Glomerular endothelial cell (primary cell): Measurements from ENCODE around the gene NLRP4. TPM values are rescaled to one million over a fixed set of nuclear protein-coding genes. Genes with fewer than 3 reads are reported as not detected.
"Not testable (repeated sequence)": the region's sequence is repeated elsewhere in the genome, so short reads cannot be mapped to it uniquely, and the experiment has no call there.

Experiments used
- DNase-seq: peaks from one replicate; pipeline ENCODE4 v3.0.0-alpha.2; 2011; ENCODE audit warnings: low read depth, low spot score; ENCODE audit errors: extremely low read depth
- total RNA-seq: library from RNA; depleted of rRNA; stranded (reverse); fragments of >200 nt; gene quantifications from 2 replicates; pipeline ENCODE4 v1.2.3, GENCODE V29; 2015

Gene NLRP4
- total RNA-seq, 1 donor from 2014 or later, result not detected

DNA sequence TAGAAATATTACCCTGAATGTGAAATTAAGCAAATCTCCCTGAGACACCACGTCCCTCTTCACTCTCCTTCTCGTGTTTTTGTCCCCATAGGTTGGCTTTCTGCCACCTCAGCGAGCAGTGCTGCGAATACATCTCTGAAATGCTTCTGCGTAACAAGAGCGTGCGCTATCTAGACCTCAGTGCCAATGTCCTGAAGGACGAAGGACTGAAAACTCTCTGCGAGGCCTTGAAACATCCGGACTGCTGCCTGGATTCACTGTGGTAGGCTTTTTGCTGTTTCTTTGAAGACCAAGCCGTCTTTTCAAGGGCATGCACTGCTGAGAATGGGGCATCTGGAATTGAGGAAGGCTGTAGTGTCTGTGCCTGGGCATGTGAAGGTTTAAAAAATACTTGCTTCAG, 34.4 kb downstream of the NLRP4 start:
- DNase-seq, result no peak

DNA sequence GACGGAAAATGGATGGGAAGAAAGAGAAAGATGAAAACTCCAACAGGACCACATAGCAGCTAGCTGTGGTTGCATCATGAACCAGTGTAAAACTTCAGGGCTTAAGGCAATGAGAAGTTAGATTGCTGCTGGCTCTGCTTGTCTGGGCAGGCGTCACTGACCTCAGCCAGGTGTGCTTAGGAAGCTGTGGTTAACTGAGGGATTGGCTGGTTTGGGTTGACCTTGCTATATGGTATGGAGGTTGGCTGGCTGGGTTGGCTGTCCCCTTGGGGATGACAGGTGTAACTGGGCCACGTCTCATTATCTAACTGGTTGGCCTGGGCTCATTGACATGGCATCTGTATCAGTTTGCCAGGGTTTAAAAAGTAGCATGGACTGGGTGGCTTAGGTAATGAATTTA, 40.9 kb downstream of the NLRP4 start:
- no peak for DNase-seq

DNA sequence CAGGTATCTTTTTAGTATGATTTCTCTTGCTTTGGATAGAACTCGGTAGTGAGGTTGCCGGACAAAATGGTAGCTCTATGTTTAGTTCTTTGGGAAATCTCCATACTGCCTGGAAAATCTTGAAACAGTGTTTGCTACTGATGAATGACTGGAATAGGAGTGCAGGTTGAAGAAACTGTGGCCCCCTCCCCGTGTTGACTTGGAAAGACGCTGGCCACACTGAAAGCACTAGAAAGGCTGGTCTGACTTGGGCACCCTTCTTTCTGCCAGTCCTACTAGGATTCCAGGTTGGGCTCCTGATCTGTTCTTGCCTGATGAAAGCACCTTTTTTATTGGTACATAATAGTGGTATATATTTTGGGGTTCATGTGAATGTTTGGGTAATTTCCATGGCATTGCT, 46.3 kb downstream of the NLRP4 start:
- no peak for DNase-seq

DNA sequence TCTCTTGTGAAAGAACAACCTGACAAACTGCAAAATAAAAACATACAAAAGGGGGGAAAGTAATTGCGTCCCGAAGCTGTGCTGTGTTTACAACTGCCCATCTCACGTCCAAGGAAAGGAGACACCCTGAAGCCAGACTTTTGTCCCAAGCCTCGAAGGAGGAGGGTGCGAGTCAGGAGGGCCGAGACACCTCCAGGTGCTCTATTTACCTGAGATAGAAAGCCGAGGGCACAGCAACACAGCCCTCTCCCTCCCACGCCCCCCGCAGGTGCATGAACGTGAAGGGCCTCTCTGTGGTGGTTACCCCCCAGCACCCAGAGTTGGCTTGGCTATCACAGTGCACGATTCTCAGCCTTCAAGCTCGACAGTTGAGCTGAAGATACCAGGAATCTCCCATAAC, 62.6 kb downstream of the NLRP4 start:
- no peak for DNase-seq

DNA sequence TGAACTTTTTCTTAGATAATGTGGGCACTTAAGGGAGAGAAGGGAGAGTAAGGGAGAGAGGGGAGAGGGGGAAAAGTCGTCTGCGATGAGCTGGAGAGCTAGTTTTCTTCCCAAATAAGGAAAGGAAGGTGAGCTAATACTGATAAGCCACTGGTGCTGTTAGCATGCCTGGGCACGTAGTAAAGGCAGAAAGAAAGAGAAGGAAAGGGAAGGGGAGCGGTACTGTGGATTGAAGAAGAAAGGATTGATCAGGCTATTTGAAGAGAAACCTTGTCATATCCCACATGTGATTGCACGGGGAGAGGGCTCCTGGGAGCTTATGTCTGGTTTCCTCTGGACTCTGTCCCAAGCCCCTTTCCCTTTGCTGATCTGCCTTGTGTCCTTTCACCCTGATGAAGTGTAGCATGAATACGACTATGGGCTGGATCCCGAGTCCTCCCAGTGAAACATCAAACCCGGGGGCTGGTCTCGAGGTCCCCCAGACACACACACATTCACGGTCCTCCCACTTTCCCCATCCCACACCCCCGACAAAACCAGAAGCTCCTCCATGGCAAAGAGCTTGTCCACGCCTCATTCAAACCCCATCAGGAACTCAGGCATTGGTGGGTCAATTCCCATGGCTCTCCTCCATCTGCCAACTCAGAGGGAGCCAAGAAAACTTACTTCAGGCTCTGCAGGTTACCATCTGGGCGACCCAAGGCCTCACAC, 65.2 kb downstream of the NLRP4 start:
- DNase-seq, result no peak

DNA sequence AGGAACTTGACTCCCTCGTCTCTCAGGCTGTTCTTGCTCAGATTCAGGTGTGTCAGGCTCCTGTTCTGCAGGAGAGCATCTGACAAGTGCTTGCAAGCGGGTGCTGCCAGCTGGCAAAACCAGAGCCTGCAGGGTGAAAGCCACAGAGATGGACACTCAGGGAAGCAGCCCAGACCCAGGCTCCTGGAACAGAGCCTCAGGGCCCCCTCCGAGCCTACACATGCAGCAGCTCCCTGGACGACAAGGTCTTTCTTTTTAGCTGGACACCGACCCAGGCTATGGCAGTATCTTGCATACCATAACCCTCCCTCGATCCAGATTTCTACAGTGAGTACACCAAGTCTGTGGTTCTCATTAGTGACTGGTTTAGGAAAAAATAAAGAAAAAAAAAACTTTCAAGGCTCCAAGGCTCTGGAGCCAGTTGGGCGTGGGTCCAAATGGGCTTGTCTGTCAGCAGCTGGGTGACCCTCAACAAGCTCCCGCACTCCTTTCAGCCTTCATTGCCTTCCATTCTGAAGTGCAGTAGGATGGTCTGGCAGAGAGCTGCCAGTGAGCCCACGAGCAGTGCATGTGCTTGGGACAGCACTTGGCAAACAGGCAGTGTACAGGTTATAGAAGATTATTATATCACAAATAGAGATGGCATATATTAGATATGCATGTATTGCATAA, 65.9 kb downstream of the NLRP4 start:
- no peak for DNase-seq

GRCh38 chr19:55907286-55907685, 70.9 kb downstream of the NLRP4 start:
- no peak for DNase-seq

- DNase-seq, result no peak
Measured at GRCh38 chr19:55907746-55908145, 71.4 kb downstream of the NLRP4 start.

- DNase-seq, result no peak
Measured at GRCh38 chr19:55909801-55910200, 73.5 kb downstream of the NLRP4 start.

- no peak for DNase-seq
Measured at GRCh38 chr19:55912916-55913315, 76.6 kb downstream of the NLRP4 start.

DNA sequence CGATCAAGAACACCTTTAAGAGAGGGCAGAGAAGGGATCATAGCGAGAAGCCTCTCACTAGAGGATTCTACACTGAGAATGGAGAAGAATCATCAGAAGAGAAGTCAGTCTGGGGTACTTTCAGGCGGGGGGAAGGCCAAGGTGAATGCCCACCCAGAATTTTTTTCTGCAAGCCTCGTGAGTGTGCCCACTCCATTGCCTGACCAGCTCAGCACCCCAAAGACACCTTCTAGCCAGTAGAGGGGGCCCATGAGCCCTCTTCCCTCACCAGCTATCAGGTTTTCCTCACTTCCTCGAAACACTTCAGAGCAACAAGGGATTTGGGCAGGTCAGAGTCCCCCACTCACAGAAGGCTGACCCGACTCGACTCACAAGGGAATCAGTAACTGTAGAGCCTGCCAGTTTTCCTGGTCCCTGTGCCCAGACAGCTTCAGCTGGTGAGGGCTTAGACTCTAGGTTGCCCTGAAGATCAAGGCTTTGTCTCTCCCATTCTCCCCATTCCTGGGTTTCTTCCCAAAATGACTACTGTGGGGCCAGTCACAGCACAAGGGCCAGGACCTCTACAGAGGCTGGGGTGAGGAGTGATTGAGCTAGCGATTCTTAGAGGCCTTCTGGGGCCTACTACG, 77.4 kb downstream of the NLRP4 start:
- no peak for DNase-seq

GRCh38 chr19:55923556-55923955, 87.2 kb downstream of the NLRP4 start:
- no peak for DNase-seq

DNA sequence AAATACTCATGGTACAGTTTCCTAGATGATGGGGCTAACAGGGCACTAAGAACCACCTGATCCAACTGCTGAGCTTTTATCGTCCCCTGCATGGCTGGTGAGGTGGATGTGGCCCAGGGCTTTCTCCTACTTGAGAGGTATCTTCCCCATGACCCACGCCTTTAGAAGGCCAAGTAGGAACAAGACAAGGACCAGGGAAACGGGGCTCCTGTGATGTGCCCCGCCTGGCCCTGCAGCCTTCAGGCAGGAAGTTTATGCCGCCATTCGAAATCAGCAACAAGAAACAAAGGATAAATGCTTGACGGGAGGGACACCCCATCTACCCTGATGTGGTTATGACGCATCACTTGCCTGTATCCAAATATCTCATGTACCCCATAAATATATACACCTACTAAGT, 91.7 kb downstream of the NLRP4 start:
- DNase-seq, result no peak

DNA sequence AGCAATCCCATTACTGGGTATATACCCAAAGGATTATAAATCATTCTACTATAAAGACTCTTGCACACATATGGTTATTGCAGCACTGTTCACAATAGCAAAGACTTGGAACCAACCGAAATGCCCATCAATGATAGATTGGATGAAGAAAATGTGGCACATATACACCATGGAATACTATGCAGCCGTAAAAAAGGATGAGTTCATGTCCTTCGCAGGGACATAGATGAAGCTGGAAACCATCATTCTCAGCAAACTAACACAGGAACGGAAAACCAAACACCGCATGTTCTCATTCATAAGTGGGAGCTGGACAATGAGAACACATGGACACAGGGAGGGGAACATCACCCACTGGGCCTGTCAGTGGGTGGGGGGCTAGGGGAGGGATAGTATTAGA, 92.9 kb downstream of the NLRP4 start:
- DNase-seq, result not testable (repeated sequence)

- DNase-seq, result no peak
Measured at GRCh38 chr19:55930996-55931515, 94.7 kb downstream of the NLRP4 start.

Other genes starting within 250 kb of the NLRP4 start
- 4.4 and 4.7 TPM in 2 replicates for gene FIZ1, start 237.0 kb upstream of the NLRP4 start, total RNA-seq
- gene ZNF524, start 236.3 kb upstream of the NLRP4 start, total RNA-seq, result 24.6 and 42.1 TPM in 2 replicates
- gene ZNF865, start 230.9 kb upstream of the NLRP4 start, total RNA-seq, result 5.7 and 13.1 TPM in 2 replicates
- gene ZNF784, start 212.0 kb upstream of the NLRP4 start, total RNA-seq, result 2.0 and 3.9 TPM in 2 replicates
- 18.3 and 28.9 TPM in 2 replicates for gene ZNF580, start 195.5 kb upstream of the NLRP4 start, total RNA-seq
- 22.8 and 39.4 TPM in 2 replicates for gene ZNF581, start 192.9 kb upstream of the NLRP4 start, total RNA-seq
- 24.0 and 28.7 TPM in 2 replicates for gene CCDC106, start 188.3 kb upstream of the NLRP4 start, total RNA-seq
- gene U2AF2, start 181.5 kb upstream of the NLRP4 start, total RNA-seq, result 111 and 150 TPM in 2 replicates
- gene EPN1, start 161.3 kb upstream of the NLRP4 start, total RNA-seq, result 162 and 201 TPM in 2 replicates
- not detected in 2 replicates for gene NLRP9, start 98.1 kb upstream of the NLRP4 start, total RNA-seq
- gene RFPL4A, start 77.4 kb upstream of the NLRP4 start, total RNA-seq, result not detected in 2 replicates
- not detected in 2 replicates for gene RFPL4AL1, start 67.4 kb upstream of the NLRP4 start, total RNA-seq
- gene NLRP11, start 4.5 kb upstream of the NLRP4 start, total RNA-seq, result not detected in 2 replicates
- not detected in 2 replicates for gene NLRP13, start 95.8 kb downstream of the NLRP4 start, total RNA-seq
- not detected in 2 replicates for gene NLRP8, start 111.3 kb downstream of the NLRP4 start, total RNA-seq
- not detected in 2 replicates for gene NLRP5, start 150.2 kb downstream of the NLRP4 start, total RNA-seq